ENCODE results near the gene HOMER3.

Gene HOMER3

GRCh38 chr19:18940769-18941627 lies at the start of gene HOMER3:
Gene HOMER3 (minus strand): TSS chr19:18941217. CDS start chr19:18938982, 2,235 bp downstream.
- DNase-seq = no peak

GRCh38 chr19:18990128-18990708 lies 49.2 kb upstream of the HOMER3 start:
- no peak for DNase-seq

- no peak for DNase-seq
Measured at GRCh38 chr19:18989316-18989715, 48.3 kb upstream of the HOMER3 start.

GRCh38 chr19:18987456-18987855 lies 46.4 kb upstream of the HOMER3 start:
- no peak for DNase-seq

GRCh38 chr19:18985257-18985656 lies 44.2 kb upstream of the HOMER3 start:
- peak; percentile 97 for DNase-seq

GRCh38 chr19:18984251-18984650 lies 43.2 kb upstream of the HOMER3 start:
- no peak for DNase-seq

- no peak for DNase-seq
Measured at GRCh38 chr19:18982669-18983068, 41.7 kb upstream of the HOMER3 start.

GRCh38 chr19:18980432-18981020 lies 39.5 kb upstream of the HOMER3 start:
- no peak for DNase-seq

GRCh38 chr19:18978616-18979015 lies 37.6 kb upstream of the HOMER3 start:
- DNase-seq = peak; percentile 42

- no peak for DNase-seq
Measured at GRCh38 chr19:18975869-18976268, 34.9 kb upstream of the HOMER3 start.

- DNase-seq = peak; percentile 84
Measured at GRCh38 chr19:18975011-18975410, 34.0 kb upstream of the HOMER3 start.

GRCh38 chr19:18972851-18973250 lies 31.8 kb upstream of the HOMER3 start:
- DNase-seq = no peak

- peak; percentile 86 for DNase-seq
Measured at GRCh38 chr19:18972301-18972811, 31.3 kb upstream of the HOMER3 start.

GRCh38 chr19:18969931-18970659 lies 29.1 kb upstream of the HOMER3 start:
- peak; percentile 34 for DNase-seq

- peak; percentile 80 for DNase-seq
Measured at GRCh38 chr19:18967358-18968146, 26.5 kb upstream of the HOMER3 start.

GRCh38 chr19:18966307-18966706 lies 25.3 kb upstream of the HOMER3 start:
- peak; percentile 76 for DNase-seq

GRCh38 chr19:18964121-18964520 lies 23.1 kb upstream of the HOMER3 start:
- DNase-seq = no peak

- DNase-seq = no peak
Measured at GRCh38 chr19:18961767-18962620, 21.0 kb upstream of the HOMER3 start.

GRCh38 chr19:18960370-18960769 lies 19.4 kb upstream of the HOMER3 start:
- DNase-seq = no peak

GRCh38 chr19:18955042-18955441 lies 14.0 kb upstream of the HOMER3 start:
- no peak for DNase-seq

- no peak for DNase-seq
Measured at GRCh38 chr19:18954094-18954493, 13.1 kb upstream of the HOMER3 start.

All from MV-4-11 (cell line).